Brain microvascular endothelial cell (primary cell): ENCODE data around the gene SAMD10.
"Not testable (repeated sequence)": the region's sequence is repeated elsewhere in the genome, so short reads cannot be mapped to it uniquely, and the experiment has no call there.

Source experiments
- DNase-seq: peaks from one replicate; pipeline ENCODE4 v3.0.0-alpha.2; 2020
- H3K27ac ChIP-seq: fragments of 250-450 bp; sonication (Bioruptor Pico); 2 replicates; pipeline ENCODE4 v1.5.1; 2020; ENCODE audit warnings: mild to moderate bottlenecking, moderate library complexity
- H3K27me3 ChIP-seq: fragments of 250-450 bp; sonication (Bioruptor Pico); replicated peaks from 2 replicates; pipeline ENCODE4 v1.5.1; 2020; ENCODE audit warnings: mild to moderate bottlenecking
- H3K36me3 ChIP-seq: fragments of 250-450 bp; sonication (Bioruptor Pico); replicated peaks from 2 replicates; pipeline ENCODE4 v1.5.1; 2020; ENCODE audit warnings: mild to moderate bottlenecking
- H3K4me3 ChIP-seq: 2 replicates; pipeline ENCODE4 v1.5.1; 2011; ENCODE audit warnings: low read depth, mild to moderate bottlenecking, control low read depth, low read length, moderate library complexity
- in situ Hi-C: cut with HindIII; loops from 2 replicates; pipeline ENCODE4 v1.10.0; 2017; ENCODE audit warnings: low sequenced_read_pairs, low pct_ligation_motif_present
- TF ChIP-seq, protein P1 (sequence below): IDR thresholded peaks from 2 replicates; pipeline ENCODE4 v1.5.1; 2011; ENCODE audit warnings: low read depth, mild to moderate bottlenecking, moderate library complexity, low read length, control low read depth, inconsistent platforms; ENCODE audit errors: missing control alignments

Gene SAMD10

DNA sequence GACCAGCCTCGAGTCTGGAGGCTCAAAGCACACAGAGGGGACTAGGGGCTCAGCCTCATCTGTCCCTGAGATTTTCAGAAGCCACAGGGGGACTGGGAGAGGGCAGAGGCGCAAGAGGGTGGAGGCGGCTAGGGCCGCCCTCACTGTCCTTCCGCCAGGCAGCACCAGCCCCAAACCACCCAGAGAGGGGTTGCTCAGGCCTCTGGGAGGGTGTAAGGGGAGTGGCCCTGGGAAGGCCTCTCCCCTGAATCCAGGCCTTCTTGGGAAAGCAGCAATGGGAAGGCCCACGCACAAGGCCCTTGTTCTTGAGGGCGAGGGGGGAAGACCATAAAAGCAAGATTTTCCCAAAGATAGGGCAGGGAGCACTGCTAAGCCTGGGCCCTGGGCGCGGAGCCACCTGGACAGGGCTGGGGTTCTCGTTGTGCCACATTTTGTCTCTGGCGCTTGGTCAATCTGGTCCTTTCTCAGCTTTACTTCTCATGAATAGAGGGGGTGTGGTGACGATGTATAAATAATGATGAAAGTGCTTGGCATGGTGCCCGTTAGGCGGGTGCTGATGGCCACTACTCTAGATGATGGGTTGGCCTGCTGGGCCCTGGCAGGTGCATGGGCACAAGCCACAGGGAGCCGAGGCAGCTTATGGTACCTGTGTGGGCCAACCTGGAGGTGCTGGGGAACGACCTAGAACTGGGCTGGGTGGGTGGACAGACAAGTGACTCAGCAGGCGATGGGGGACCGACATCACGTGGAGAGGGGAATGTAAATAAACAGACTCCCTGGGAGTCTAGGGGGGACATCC, 4.8 kb downstream of the SAMD10 start:
- in situ Hi-C loops, result no loop called here
- no peak overlapping the region for H3K4me3 ChIP-seq
- H3K36me3 ChIP-seq, result no peaks in the 10 kb centered on the region
- no peak overlapping the region for H3K27ac ChIP-seq
- H3K27me3 ChIP-seq, result no peaks in the 10 kb centered on the region
- no peak for DNase-seq
- TF ChIP-seq, protein P1, sequence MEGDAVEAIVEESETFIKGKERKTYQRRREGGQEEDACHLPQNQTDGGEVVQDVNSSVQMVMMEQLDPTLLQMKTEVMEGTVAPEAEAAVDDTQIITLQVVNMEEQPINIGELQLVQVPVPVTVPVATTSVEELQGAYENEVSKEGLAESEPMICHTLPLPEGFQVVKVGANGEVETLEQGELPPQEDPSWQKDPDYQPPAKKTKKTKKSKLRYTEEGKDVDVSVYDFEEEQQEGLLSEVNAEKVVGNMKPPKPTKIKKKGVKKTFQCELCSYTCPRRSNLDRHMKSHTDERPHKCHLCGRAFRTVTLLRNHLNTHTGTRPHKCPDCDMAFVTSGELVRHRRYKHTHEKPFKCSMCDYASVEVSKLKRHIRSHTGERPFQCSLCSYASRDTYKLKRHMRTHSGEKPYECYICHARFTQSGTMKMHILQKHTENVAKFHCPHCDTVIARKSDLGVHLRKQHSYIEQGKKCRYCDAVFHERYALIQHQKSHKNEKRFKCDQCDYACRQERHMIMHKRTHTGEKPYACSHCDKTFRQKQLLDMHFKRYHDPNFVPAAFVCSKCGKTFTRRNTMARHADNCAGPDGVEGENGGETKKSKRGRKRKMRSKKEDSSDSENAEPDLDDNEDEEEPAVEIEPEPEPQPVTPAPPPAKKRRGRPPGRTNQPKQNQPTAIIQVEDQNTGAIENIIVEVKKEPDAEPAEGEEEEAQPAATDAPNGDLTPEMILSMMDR, result no peak

DNA sequence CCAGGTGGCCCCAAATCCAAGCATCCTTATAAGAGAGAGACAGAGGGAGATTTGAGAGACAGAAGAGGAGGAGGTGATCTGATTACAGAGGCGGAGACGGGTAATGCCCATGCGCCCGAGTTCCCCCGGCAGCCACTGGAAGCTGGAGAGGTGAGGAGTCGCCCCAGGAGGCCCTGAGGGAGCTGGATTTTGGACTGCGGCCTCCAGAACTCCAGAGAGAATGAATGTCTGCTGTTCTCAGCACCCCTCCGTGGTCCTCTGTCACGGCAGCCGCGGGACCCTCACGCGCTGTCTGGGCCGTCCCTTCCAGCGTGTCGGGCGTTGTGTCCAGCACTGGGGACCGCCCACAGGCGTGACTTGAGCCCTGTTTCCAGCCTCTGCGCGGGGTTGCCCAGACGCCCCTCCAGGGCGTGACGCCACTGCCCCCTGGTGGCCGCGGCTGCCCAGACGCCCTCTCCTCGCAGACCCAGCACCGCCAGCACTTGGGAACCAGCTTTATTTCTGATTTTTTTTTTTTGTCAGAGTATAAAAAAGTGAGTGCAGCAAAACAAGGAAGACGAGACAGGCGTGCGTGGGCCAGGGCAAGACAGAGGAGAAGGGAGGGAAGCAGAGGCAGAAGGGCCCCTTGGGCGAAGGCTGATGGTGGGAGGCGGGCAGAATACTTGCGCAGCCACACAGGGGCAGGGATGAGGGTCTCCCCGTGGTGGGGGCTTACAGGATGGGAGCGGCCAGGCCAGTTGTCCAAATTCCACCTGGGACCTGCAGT, 5.6 kb downstream of the SAMD10 start:
- TF ChIP-seq, protein P1, result peak; percentile 98
- Histone ChIP-seq H3K36me3 (no peaks in the 10 kb centered on the region), H3K4me3 (peak overlapping the region; percentile 56), H3K27me3 (no peaks in the 10 kb centered on the region), H3K27ac (no peak overlapping the region)
- DNase-seq, result peak; percentile 71
- in situ Hi-C loops, result no loop called here

DNA sequence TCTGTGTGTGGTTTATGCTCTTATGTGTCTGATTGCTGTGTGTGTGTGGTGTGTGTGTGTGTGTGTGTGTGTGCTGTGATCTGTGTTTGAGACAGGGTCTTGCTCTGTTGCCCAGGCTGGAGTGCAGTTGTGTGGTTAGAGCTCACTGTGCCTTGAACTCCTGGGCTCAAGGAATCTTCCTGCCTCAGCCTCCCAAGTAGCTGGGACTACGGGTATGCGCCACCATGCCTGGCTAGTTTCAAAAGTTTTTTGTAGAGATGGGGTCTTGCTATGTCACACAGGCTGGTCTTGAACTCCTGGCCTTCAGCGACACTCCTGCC, 6.3 kb downstream of the SAMD10 start:
- Histone ChIP-seq H3K36me3 (peaks cover under 1% of the 10 kb centered on the region), H3K27ac (no peak overlapping the region), H3K27me3 (no peaks in the 10 kb centered on the region), H3K4me3 (no peak overlapping the region)
- in situ Hi-C loops, result no loop called here
- no peak for DNase-seq
- TF ChIP-seq, protein P1, result no peak

GRCh38 chr20:63972312-63973159, 6.9 kb downstream of the SAMD10 start:
- TF ChIP-seq, protein P1, result no peak
- H3K4me3 ChIP-seq, result no peak overlapping the region
- in situ Hi-C loops, result no loop called here

GRCh38 chr20:63971960-63972311, 7.5 kb downstream of the SAMD10 start:
- H3K4me3 ChIP-seq, DNase-seq, H3K27me3 ChIP-seq, H3K27ac ChIP-seq, in situ Hi-C loops: not testable (repeated sequence)
- H3K36me3 ChIP-seq, result peaks cover 13% of the 10 kb centered on the region

More at GRCh38 chr20:63972312-63973159, 6.9 kb downstream of the SAMD10 start:
- DNase-seq, result no peak
- Histone ChIP-seq H3K36me3 (peaks cover 7% of the 10 kb centered on the region), H3K27ac (no peak overlapping the region), H3K27me3 (no peaks in the 10 kb centered on the region)
